ENCODE data around the gene PDSS1.

Gene PDSS1

DNA sequence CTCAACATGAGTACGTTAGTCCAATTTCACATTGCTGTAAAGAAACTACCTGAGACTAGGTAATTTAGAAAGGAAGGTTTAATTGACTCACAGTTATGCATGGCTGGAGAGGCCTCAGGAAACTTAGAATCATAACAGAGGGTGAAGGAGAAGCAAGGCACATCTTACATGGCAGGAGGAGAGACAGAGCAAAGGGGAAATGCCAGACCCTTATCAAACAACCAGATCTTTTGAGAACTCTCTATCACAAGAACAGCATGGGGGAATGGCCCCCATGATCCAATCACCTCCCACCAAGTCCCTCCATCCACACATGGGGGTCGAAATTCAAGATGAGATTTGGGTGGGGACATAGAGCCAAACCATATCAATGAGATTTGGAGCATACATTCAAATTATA is 34.6 kb upstream of the PDSS1 start:
- TF ChIP-seq, protein P1, sequence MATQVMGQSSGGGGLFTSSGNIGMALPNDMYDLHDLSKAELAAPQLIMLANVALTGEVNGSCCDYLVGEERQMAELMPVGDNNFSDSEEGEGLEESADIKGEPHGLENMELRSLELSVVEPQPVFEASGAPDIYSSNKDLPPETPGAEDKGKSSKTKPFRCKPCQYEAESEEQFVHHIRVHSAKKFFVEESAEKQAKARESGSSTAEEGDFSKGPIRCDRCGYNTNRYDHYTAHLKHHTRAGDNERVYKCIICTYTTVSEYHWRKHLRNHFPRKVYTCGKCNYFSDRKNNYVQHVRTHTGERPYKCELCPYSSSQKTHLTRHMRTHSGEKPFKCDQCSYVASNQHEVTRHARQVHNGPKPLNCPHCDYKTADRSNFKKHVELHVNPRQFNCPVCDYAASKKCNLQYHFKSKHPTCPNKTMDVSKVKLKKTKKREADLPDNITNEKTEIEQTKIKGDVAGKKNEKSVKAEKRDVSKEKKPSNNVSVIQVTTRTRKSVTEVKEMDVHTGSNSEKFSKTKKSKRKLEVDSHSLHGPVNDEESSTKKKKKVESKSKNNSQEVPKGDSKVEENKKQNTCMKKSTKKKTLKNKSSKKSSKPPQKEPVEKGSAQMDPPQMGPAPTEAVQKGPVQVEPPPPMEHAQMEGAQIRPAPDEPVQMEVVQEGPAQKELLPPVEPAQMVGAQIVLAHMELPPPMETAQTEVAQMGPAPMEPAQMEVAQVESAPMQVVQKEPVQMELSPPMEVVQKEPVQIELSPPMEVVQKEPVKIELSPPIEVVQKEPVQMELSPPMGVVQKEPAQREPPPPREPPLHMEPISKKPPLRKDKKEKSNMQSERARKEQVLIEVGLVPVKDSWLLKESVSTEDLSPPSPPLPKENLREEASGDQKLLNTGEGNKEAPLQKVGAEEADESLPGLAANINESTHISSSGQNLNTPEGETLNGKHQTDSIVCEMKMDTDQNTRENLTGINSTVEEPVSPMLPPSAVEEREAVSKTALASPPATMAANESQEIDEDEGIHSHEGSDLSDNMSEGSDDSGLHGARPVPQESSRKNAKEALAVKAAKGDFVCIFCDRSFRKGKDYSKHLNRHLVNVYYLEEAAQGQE (IDR thresholded peaks at IDR 0.05; ENCODE audit: low read depth): no peak
- no peak for TF ChIP-seq CEBPB (IDR thresholded peaks at IDR 0.05)
- no peak for TF ChIP-seq TAF1 (IDR thresholded peaks at IDR 0.05; ENCODE audit: low read depth)
- TF ChIP-seq TCF12 (IDR thresholded peaks at IDR 0.05; ENCODE audit: low read depth): no peak

DNA sequence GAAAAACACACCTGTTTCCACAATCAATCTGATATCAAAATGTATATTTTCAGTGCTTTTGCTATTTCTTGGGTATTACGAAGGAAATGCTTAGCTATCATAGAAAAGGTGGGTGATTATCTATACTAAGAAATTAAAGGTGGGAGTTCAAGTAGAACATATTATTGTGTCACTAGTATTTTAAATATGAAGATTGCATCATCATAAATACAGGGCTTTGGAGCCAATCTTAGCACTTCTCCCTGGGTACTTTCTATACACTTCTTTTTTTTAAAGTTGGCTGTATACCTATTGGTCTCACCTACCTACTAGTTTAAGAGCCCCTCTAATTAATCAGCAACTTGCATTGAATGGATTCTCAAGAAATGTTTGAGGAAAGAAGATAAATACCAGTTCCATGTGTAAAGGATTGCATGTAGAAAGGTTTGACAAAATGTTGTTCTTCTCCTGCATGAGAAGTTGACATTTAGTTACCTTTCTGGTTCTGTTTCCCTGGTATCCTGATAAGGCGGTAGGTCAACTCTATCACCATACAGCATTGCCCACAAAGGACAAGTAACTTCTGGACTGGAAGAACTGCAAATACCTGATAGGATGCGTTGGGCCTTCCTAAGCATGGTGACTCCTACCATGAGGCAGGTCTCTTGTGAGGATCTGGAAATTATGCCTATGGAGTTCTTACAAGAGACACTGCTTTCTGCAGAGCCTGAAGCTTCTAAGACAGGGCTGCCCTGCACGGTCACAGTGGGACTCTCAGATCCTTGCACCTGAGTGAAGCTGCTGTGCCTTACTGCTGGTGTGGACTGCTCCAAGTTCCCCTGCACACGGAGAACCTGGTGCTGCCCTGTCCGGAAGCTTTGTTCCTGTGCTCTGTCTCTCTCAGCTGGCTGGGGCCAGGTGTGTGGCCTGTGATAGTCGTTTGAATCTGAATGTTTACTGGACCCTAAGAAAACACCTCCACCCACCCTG is 32.1 kb upstream of the PDSS1 start:
- TF ChIP-seq FOXM1 (IDR thresholded peaks at IDR 0.05; ENCODE audit: borderline replicate concordance, low read depth) (no peak), TCF12 (IDR thresholded peaks at IDR 0.05; ENCODE audit: low read depth) (no peak), CREB1 (IDR thresholded peaks at IDR 0.05; ENCODE audit: low read depth) (no peak), TAF1 (IDR thresholded peaks at IDR 0.05; ENCODE audit: low read depth) (no peak), CEBPB (IDR thresholded peaks at IDR 0.05) (no peak), YY1 (IDR thresholded peaks at IDR 0.05; ENCODE audit: low read depth) (no peak), NFIC (IDR thresholded peaks at IDR 0.05) (no peak), ZBTB7A (IDR thresholded peaks at IDR 0.05; ENCODE audit: low read depth) (no peak), TEAD4 (IDR thresholded peaks at IDR 0.05) (no peak), EGR1 (IDR thresholded peaks at IDR 0.05) (no peak), EP300 (IDR thresholded peaks at IDR 0.05; ENCODE audit: borderline replicate concordance) (no peak), RAD21 (IDR thresholded peaks at IDR 0.05; ENCODE audit: low read depth) (no peak)
- TF ChIP-seq, protein P2, sequence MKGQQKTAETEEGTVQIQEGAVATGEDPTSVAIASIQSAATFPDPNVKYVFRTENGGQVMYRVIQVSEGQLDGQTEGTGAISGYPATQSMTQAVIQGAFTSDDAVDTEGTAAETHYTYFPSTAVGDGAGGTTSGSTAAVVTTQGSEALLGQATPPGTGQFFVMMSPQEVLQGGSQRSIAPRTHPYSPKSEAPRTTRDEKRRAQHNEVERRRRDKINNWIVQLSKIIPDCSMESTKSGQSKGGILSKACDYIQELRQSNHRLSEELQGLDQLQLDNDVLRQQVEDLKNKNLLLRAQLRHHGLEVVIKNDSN (IDR thresholded peaks at IDR 0.05): no peak
- TF ChIP-seq, protein P3, sequence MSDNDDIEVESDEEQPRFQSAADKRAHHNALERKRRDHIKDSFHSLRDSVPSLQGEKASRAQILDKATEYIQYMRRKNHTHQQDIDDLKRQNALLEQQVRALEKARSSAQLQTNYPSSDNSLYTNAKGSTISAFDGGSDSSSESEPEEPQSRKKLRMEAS (IDR thresholded peaks at IDR 0.05): no peak
- TF ChIP-seq, protein P1 (IDR thresholded peaks at IDR 0.05; ENCODE audit: low read depth): no peak

DNA sequence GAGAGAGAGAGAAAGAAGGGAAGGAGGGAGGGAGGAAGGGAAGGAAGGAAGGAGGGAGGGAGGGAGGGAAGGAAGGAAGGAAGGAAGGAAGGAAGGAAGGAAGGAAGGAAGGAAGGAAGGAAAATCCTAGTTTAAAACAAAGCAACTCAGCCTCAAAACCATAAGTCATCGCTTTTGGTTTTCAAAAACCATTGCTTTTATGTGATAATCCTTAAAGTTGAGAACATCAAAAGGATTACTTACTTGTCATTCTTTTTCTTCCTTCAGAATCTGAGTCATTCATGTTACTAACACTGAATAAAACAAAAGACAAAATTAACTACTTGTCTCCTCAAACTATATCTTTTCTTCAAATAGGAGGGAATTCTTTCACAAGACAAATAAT is 21.6 kb upstream of the PDSS1 start:
- TF ChIP-seq FOXM1 (IDR thresholded peaks at IDR 0.05; ENCODE audit: borderline replicate concordance, low read depth): no peak

DNA sequence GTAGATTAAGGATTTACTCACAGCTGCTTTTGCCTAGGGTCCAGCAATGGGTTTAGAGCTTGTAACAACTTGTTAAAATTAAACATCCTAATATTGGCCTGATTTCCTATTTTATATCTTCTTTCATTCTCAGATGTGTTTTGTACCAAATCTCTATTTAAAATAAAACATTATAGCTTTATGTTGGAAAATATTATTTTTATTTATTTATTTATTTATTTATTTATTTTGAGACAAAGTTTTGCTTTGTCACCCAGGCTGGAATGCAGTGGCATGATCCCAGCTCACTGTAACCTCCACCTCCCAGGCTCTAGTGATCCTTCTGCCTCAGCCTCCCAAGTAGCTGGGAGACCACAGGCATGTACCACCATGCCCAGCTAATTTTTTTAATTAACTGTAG is 17.9 kb upstream of the PDSS1 start:
- no peak for TF ChIP-seq EGR1 (IDR thresholded peaks at IDR 0.05)
- TF ChIP-seq FOXM1 (IDR thresholded peaks at IDR 0.05; ENCODE audit: borderline replicate concordance, low read depth): no peak
- TF ChIP-seq YY1 (IDR thresholded peaks at IDR 0.05; ENCODE audit: low read depth): no peak
- TF ChIP-seq RAD21 (IDR thresholded peaks at IDR 0.05; ENCODE audit: low read depth): no peak

DNA sequence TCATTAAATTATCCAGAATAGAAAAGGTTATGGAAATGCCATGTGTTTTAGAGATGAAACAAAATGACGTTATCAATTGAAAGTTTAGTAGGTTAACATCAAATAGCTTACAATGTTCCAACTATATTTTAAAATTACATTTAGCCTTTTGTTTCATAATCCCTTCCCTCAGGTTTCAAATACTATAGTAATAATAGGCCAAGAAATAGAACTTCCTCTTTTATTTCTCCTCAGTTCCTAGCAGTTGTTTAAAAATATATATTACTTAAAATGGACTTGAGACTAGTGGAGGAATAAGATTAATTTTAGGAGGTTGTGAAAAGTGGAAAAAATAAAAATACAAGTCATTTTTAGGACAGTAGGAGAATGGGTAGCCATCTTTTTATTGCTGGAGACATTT is 16.4 kb upstream of the PDSS1 start:
- TF ChIP-seq, protein P3 (IDR thresholded peaks at IDR 0.05): no peak
- no peak for TF ChIP-seq FOXM1 (IDR thresholded peaks at IDR 0.05; ENCODE audit: borderline replicate concordance, low read depth)
- TF ChIP-seq, protein P2 (IDR thresholded peaks at IDR 0.05): no peak
- no peak for TF ChIP-seq CEBPB (IDR thresholded peaks at IDR 0.05)
- TF ChIP-seq RAD21 (IDR thresholded peaks at IDR 0.05; ENCODE audit: low read depth): no peak
- no peak for TF ChIP-seq YY1 (IDR thresholded peaks at IDR 0.05; ENCODE audit: low read depth)
- TF ChIP-seq EGR1 (IDR thresholded peaks at IDR 0.05): no peak
- TF ChIP-seq, protein P1 (IDR thresholded peaks at IDR 0.05; ENCODE audit: low read depth): no peak
- TF ChIP-seq TEAD4 (IDR thresholded peaks at IDR 0.05): no peak
- TF ChIP-seq ZBTB7A (IDR thresholded peaks at IDR 0.05; ENCODE audit: low read depth): no peak
- TF ChIP-seq NFIC (IDR thresholded peaks at IDR 0.05): no peak
- TF ChIP-seq CREB1 (IDR thresholded peaks at IDR 0.05; ENCODE audit: low read depth): no peak
- no peak for TF ChIP-seq EP300 (IDR thresholded peaks at IDR 0.05; ENCODE audit: borderline replicate concordance)
- no peak for TF ChIP-seq TAF1 (IDR thresholded peaks at IDR 0.05; ENCODE audit: low read depth)
- no peak for TF ChIP-seq TCF12 (IDR thresholded peaks at IDR 0.05; ENCODE audit: low read depth)

Data from Ishikawa (cell line).